Adrenal gland (tissue), 5 donors: Measurements from ENCODE around the gene RDH14.

Experiments used
- CTCF ChIP-seq, 6 experiments: fragments of 450-650 bp in 4 of 6; fragments of 200-600 bp in 2 of 6; sonication (generic) in 1 of 6; IDR thresholded peaks; 1 replicate in 5 of 6; 2 replicates in 1 of 6; pipeline versions ENCODE4 v1.5.1 to v1.8.0; 2016 to 2021; ENCODE audit warnings: antibody characterized with exemption in 6 of 6, mild to moderate bottlenecking in 2 of 6, moderate library complexity in 1 of 6
- POLR2A ChIP-seq, 2 donors: fragments of 450-650 bp; IDR thresholded peaks; one replicate each; pipeline ENCODE4 v1.6.1; 2017; ENCODE audit warnings: antibody characterized with exemption in 2 of 2, mild to moderate bottlenecking in 2 of 2, moderate library complexity in 1 of 2
- donor health status: DM: no; HTN: no; CAD: no.

- TF ChIP-seq CTCF (IDR thresholded peaks at IDR 0.05) = no peak
- no peak for TF ChIP-seq POLR2A (IDR thresholded peaks at IDR 0.05)
Observed at GRCh38 chr2:18527326-18527725, 33.1 kb downstream of the RDH14 start.
